Stimulated activated CD4-positive, alpha-beta T cell treated with anti-CD3 and anti-CD28 coated beads, TNF-alpha, amount 100 ng/mL, for 4 hours (primary cell): ENCODE data around the gene CACNA2D4.

Experiments used
- DNase-seq, 3 experiments: peaks; one replicate each; pipeline ENCODE4 v3.0.0-alpha.2; 2020; ENCODE audit warnings: low read depth in 3 of 3

CACNA2D4 gene

GRCh38 chr12:1870998-1871917 lies 47.2 kb downstream of the CACNA2D4 start:
- no peak for DNase-seq

GRCh38 chr12:1870086-1870485 lies 48.4 kb downstream of the CACNA2D4 start:
- DNase-seq: no peak

- DNase-seq: no peak
Measured at GRCh38 chr12:1869145-1869544, 49.3 kb downstream of the CACNA2D4 start.

GRCh38 chr12:1865284-1865866 lies 53.1 kb downstream of the CACNA2D4 start:
- DNase-seq: no peak

- no peak for DNase-seq
Measured at GRCh38 chr12:1864867-1865266, 53.6 kb downstream of the CACNA2D4 start.

- DNase-seq: no peak
Measured at GRCh38 chr12:1864456-1864855, 54.0 kb downstream of the CACNA2D4 start.

GRCh38 chr12:1863823-1864222 lies 54.6 kb downstream of the CACNA2D4 start:
- DNase-seq: no peak

- no peak for DNase-seq
Measured at GRCh38 chr12:1862973-1863372, 55.5 kb downstream of the CACNA2D4 start.

GRCh38 chr12:1859643-1860042 lies 58.8 kb downstream of the CACNA2D4 start:
- no peak for DNase-seq

GRCh38 chr12:1858456-1858855 lies 60.0 kb downstream of the CACNA2D4 start:
- DNase-seq: no peak

- no peak for DNase-seq
Measured at GRCh38 chr12:1857821-1858220, 60.6 kb downstream of the CACNA2D4 start.

GRCh38 chr12:1857086-1857485 lies 61.4 kb downstream of the CACNA2D4 start:
- no peak for DNase-seq

- no peak for DNase-seq
Measured at GRCh38 chr12:1855241-1855640, 63.2 kb downstream of the CACNA2D4 start.

GRCh38 chr12:1853716-1854115 lies 64.7 kb downstream of the CACNA2D4 start:
- DNase-seq: no peak

GRCh38 chr12:1852076-1852475 lies 66.4 kb downstream of the CACNA2D4 start:
- no peak for DNase-seq

- DNase-seq: no peak
Measured at GRCh38 chr12:1851151-1851701, 67.2 kb downstream of the CACNA2D4 start.

GRCh38 chr12:1848745-1849144 lies 69.7 kb downstream of the CACNA2D4 start:
- DNase-seq: no peak

GRCh38 chr12:1848146-1848545 lies 70.3 kb downstream of the CACNA2D4 start:
- DNase-seq: no peak

- DNase-seq: no peak
Measured at GRCh38 chr12:1847411-1847810, 71.0 kb downstream of the CACNA2D4 start.

- no peak for DNase-seq
Measured at GRCh38 chr12:1846421-1847405, 71.7 kb downstream of the CACNA2D4 start.

GRCh38 chr12:1845886-1846285 lies 72.6 kb downstream of the CACNA2D4 start:
- DNase-seq: no peak

- DNase-seq: no peak
Measured at GRCh38 chr12:1845427-1845826, 73.0 kb downstream of the CACNA2D4 start.
